Ishikawa (cell line): ENCODE data around the gene STOML2.

Experiments used
- CEBPB ChIP-seq: IDR thresholded peaks from 2 replicates; pipeline ENCODE4 v1.6.1; 2012
- CREB1 ChIP-seq: IDR thresholded peaks from 2 replicates; pipeline ENCODE4 v1.6.1; 2012; ENCODE audit warnings: low read depth
- EGR1 ChIP-seq: IDR thresholded peaks from 2 replicates; pipeline ENCODE4 v1.6.1; 2012
- EP300 ChIP-seq: IDR thresholded peaks from 2 replicates; pipeline ENCODE4 v1.6.1; 2012; ENCODE audit warnings: borderline replicate concordance
- FOXM1 ChIP-seq: IDR thresholded peaks from 2 replicates; pipeline ENCODE4 v1.6.1; 2012; ENCODE audit warnings: low read depth, borderline replicate concordance
- MAX ChIP-seq: IDR thresholded peaks from 2 replicates; pipeline ENCODE4 v1.6.1; 2012
- NFIC ChIP-seq: IDR thresholded peaks from 2 replicates; pipeline ENCODE4 v1.6.1; 2012
- RAD21 ChIP-seq: IDR thresholded peaks from 2 replicates; pipeline ENCODE4 v1.6.1; 2012; ENCODE audit warnings: low read depth
- REST ChIP-seq: IDR thresholded peaks from 2 replicates; pipeline ENCODE4 v1.6.1; 2012; ENCODE audit warnings: low read depth, mild to moderate bottlenecking
- USF1 ChIP-seq: IDR thresholded peaks from 2 replicates; pipeline ENCODE4 v1.6.1; 2012
- YY1 ChIP-seq: IDR thresholded peaks from 2 replicates; pipeline ENCODE4 v1.6.1; 2012; ENCODE audit warnings: low read depth

- TF ChIP-seq USF1 (no peak), EP300 (no peak), REST (no peak), MAX (no peak), RAD21 (no peak), FOXM1 (no peak), EGR1 (no peak), CEBPB (no peak), CREB1 (no peak), NFIC (no peak), YY1 (no peak)
These were observed 7.4 kb upstream of the STOML2 start for GRCh38 chr9:35110327-35110761.
